Effector memory CD4-positive, alpha-beta T cell (primary cell): ENCODE measurements around the gene CTCFL.
"Not testable (repeated sequence)": the region's sequence is repeated elsewhere in the genome, so short reads cannot be mapped to it uniquely, and the experiment has no call there.

Experiments
- DNase-seq, 3 donors: peaks; one replicate each; pipeline ENCODE4 v3.0.0-alpha.2; 2020
- H3K27ac ChIP-seq: 2 replicates; pipeline ENCODE4 v1.7.0; 2013; ENCODE audit warnings: mild to moderate bottlenecking, low read length, moderate library complexity; ENCODE audit not compliant: insufficient read depth, poor library complexity, severe bottlenecking
- H3K27me3 ChIP-seq: replicated peaks from 2 replicates; pipeline ENCODE4 v1.7.0; 2013; ENCODE audit warnings: mild to moderate bottlenecking, low read length; ENCODE audit not compliant: insufficient read depth, control insufficient read depth, poor library complexity, severe bottlenecking
- H3K36me3 ChIP-seq: 2 replicates; pipeline ENCODE4 v1.7.0; 2013; ENCODE audit warnings: mild to moderate bottlenecking, low read length, moderate library complexity; ENCODE audit not compliant: control insufficient read depth, insufficient read depth
- H3K4me1 ChIP-seq: 2 replicates; pipeline ENCODE4 v1.7.0; 2013; ENCODE audit warnings: low read length, mild to moderate bottlenecking; ENCODE audit not compliant: control insufficient read depth, insufficient read depth, poor library complexity, severe bottlenecking
- H3K4me3 ChIP-seq: 2 replicates; pipeline ENCODE4 v1.7.0; 2013; ENCODE audit warnings: low read length, low read depth, mild to moderate bottlenecking; ENCODE audit not compliant: insufficient read depth, poor library complexity, severe bottlenecking
- H3K9me3 ChIP-seq: 2 replicates; pipeline ENCODE4 v1.7.0; 2013; ENCODE audit warnings: mild to moderate bottlenecking, low read length, moderate library complexity; ENCODE audit not compliant: control insufficient read depth

The CTCFL gene

GRCh38 chr20:57525328-57526086 lies 567 bp upstream of the CTCFL start:
- Histone ChIP-seq H3K27me3 (no peaks in the 10 kb centered on the region), H3K36me3 (no peaks in the 10 kb centered on the region), H3K4me3 (no peak overlapping the region), H3K27ac (no peak overlapping the region), H3K4me1 (no peaks in the 10 kb centered on the region), H3K9me3 (no peaks in the 10 kb centered on the region)
- DNase-seq, result no peak

DNA sequence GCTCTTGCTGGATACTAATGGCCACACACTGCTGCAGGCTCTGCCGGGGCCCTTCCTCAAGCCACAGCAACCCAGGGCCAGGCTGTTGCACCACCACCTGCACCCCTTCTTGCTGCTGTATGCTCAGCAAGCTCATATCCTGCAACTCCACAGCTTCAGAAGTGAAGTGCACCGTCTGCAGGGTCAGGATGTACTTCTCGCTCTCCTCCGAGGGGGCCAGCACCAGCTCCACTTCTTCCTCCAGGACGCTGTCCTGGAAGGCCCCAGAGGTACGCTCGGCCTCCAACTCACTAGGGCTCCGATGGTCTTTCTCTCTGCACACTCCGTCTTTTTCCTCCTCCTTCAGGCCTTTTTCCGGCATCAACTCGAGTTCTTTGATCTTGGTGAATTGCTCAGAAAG lies 1.2 kb downstream of the CTCFL start:
- DNase-seq, result no peak
- Histone ChIP-seq H3K4me3 (no peak overlapping the region), H3K27ac (no peak overlapping the region), H3K4me1 (no peaks in the 10 kb centered on the region), H3K27me3 (no peaks in the 10 kb centered on the region), H3K36me3 (no peaks in the 10 kb centered on the region), H3K9me3 (no peaks in the 10 kb centered on the region)

DNA sequence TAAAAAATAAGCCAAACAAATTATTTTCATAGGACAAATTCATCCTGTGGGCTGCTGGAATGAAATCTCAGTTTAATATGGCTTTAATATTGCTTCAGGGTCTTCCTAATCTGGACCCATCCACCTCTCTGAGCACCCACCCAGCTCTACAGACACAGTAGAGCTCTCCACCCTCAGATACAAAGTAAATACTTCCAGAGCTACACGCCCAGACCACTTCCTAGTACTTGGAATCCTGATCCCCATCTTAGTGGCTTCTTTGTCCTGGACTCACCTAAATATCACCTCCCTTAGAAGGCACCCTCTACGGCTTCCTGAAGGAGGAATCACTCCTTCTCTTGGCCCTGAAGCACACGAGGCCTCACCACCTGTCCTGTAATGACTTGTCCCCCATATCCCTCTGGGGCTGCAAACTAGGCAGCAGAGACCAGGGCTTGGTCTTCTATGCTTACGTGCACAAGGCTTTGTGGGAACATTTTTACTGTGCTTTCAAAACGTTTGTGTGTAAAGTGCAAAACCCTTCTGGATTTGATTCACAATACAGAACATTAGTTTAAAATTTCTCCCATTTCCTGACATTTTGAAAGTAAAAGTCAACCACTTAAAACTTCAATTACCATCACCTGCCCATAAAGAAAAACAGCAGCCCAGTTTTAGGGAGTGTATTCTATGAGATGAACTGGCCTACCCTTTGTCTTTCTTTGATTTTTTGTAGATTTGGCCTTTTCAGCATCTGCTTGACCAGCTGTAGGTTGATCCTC lies 2.4 kb downstream of the CTCFL start:
- no peak for DNase-seq
- Histone ChIP-seq H3K27ac (no peak overlapping the region), H3K4me1 (no peaks in the 10 kb centered on the region), H3K36me3 (no peaks in the 10 kb centered on the region), H3K27me3 (no peaks in the 10 kb centered on the region), H3K9me3 (no peaks in the 10 kb centered on the region), H3K4me3 (no peak overlapping the region)

- no peaks in the 10 kb centered on the region for H3K27me3 ChIP-seq
- H3K4me1 ChIP-seq, result no peaks in the 10 kb centered on the region
- DNase-seq, result no peak
- no peak overlapping the region for H3K4me3 ChIP-seq
- no peak overlapping the region for H3K27ac ChIP-seq
- no peaks in the 10 kb centered on the region for H3K9me3 ChIP-seq
- H3K36me3 ChIP-seq, result no peaks in the 10 kb centered on the region
Observed at GRCh38 chr20:57517904-57518303, 7.0 kb downstream of the CTCFL start.

- Histone ChIP-seq H3K4me1 (no peaks in the 10 kb centered on the region), H3K36me3 (no peaks in the 10 kb centered on the region), H3K4me3 (no peak overlapping the region), H3K9me3 (no peaks in the 10 kb centered on the region), H3K27ac (no peak overlapping the region), H3K27me3 (no peaks in the 10 kb centered on the region)
- no peak for DNase-seq
Observed at GRCh38 chr20:57514273-57514751, 10.6 kb downstream of the CTCFL start.

GRCh38 chr20:57513199-57513598 lies 11.7 kb downstream of the CTCFL start:
- no peak for DNase-seq

GRCh38 chr20:57512432-57512831 lies 12.5 kb downstream of the CTCFL start:
- no peak for DNase-seq
- Histone ChIP-seq H3K27me3 (no peaks in the 10 kb centered on the region), H3K4me1 (no peaks in the 10 kb centered on the region)

More at GRCh38 chr20:57513199-57513598, 11.7 kb downstream of the CTCFL start:
- Histone ChIP-seq H3K27ac (no peak overlapping the region), H3K9me3 (no peaks in the 10 kb centered on the region), H3K36me3 (no peaks in the 10 kb centered on the region), H3K4me1 (no peaks in the 10 kb centered on the region), H3K27me3 (no peaks in the 10 kb centered on the region), H3K4me3 (no peak overlapping the region)

DNA sequence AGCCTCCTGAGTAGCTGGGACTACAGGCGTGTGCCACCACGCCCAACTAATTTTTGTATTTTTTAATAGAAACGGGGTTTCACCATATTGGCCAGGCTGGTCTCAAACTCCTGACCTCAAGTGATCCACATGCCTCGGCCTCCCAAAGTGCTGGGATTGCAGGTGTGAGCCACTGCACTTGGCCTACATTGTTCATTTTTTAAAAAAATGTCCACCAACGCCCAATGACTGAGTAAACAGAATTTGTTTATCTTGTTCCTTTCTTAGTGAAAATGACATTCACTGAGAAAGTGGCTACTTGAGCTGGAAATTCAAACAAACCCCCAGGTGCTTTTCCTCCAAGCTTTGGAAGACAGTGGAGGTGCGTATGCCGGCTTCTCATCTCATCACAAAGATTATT lies 13.2 kb downstream of the CTCFL start:
- not testable (repeated sequence) for H3K36me3 ChIP-seq, H3K4me1 ChIP-seq, H3K27me3 ChIP-seq

More at GRCh38 chr20:57512432-57512831, 12.5 kb downstream of the CTCFL start:
- Histone ChIP-seq H3K9me3 (no peaks in the 10 kb centered on the region), H3K27ac (no peak overlapping the region), H3K4me3 (no peak overlapping the region), H3K36me3 (no peaks in the 10 kb centered on the region)

GRCh38 chr20:57509665-57510237 lies 15.2 kb downstream of the CTCFL start:
- DNase-seq, result no peak
- Histone ChIP-seq H3K27ac (no peak overlapping the region), H3K4me3 (no peak overlapping the region), H3K27me3 (no peaks in the 10 kb centered on the region), H3K4me1 (no peaks in the 10 kb centered on the region), H3K9me3 (no peaks in the 10 kb centered on the region), H3K36me3 (no peaks in the 10 kb centered on the region)

More for the DNA sequence above, 13.2 kb downstream of the CTCFL start:
- H3K4me3 ChIP-seq, DNase-seq, H3K9me3 ChIP-seq, H3K27ac ChIP-seq: not testable (repeated sequence)

GRCh38 chr20:57508831-57509230 lies 16.1 kb downstream of the CTCFL start:
- Histone ChIP-seq H3K4me1 (no peaks in the 10 kb centered on the region), H3K27me3 (no peaks in the 10 kb centered on the region), H3K36me3 (no peaks in the 10 kb centered on the region), H3K27ac (no peak overlapping the region), H3K9me3 (no peaks in the 10 kb centered on the region), H3K4me3 (no peak overlapping the region)
- no peak for DNase-seq
